ENCODE data around the gene A2M.

DNA sequence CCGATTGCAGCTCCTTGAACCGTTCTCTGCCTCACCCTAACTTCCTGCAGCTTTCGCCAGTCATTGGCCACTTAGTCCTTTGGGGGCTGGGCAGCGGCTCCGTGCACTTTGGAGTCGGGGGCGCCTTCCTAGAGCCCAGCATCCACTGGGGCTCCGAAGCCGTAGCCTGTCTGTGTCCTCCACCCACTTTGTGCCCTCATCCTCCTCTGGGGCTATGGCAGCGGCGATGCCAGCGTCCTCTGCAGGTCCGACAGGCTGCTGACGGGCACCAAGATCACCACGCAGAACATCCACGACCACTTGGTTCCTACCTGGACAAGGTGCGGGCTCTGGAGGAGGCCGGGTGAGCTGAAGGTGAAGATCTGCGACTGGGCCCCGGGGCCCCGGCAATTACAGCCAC, 11.8 kb upstream of the A2M start:
- TF ChIP-seq POLR2A (IDR thresholded peaks at IDR 0.05): no peak
- TF ChIP-seq CTCF (IDR thresholded peaks at IDR 0.05): no peak
